HFF-Myc (cell line): ENCODE results near the gene VRK1.

Source experiments
- DNase-seq: peaks from one replicate; pipeline ENCODE4 v3.0.0-alpha.2; 2011; ENCODE audit warnings: low read depth; ENCODE audit errors: extremely low read depth
- H3K4me3 ChIP-seq: replicated peaks from 2 replicates; pipeline ENCODE4 v1.5.1; 2011; ENCODE audit warnings: low read depth, mild to moderate bottlenecking, control low read depth, low read length
- CTCF ChIP-seq: IDR thresholded peaks from 2 replicates; pipeline ENCODE4 v1.5.1; 2012; ENCODE audit warnings: mild to moderate bottlenecking, low read depth, low read length, control low read depth; ENCODE audit errors: missing control alignments

The VRK1 gene

GRCh38 chr14:96832351-96832750 is 35.2 kb downstream of the VRK1 start:
- no peak for DNase-seq
- TF ChIP-seq CTCF, result no peak
- H3K4me3 ChIP-seq, result no peak overlapping the region

GRCh38 chr14:96838449-96838848 is 41.3 kb downstream of the VRK1 start:
- no peak for DNase-seq
- no peak for TF ChIP-seq CTCF
- no peak overlapping the region for H3K4me3 ChIP-seq

GRCh38 chr14:96839251-96839650 is 42.1 kb downstream of the VRK1 start:
- no peak for TF ChIP-seq CTCF
- no peak for DNase-seq
- H3K4me3 ChIP-seq, result no peak overlapping the region

GRCh38 chr14:96843137-96843536 is 46.0 kb downstream of the VRK1 start:
- DNase-seq, result no peak
- TF ChIP-seq CTCF, result no peak
- H3K4me3 ChIP-seq, result no peak overlapping the region

- TF ChIP-seq CTCF, result no peak
- H3K4me3 ChIP-seq, result no peak overlapping the region
- no peak for DNase-seq
Observed at GRCh38 chr14:96844857-96845570, 47.8 kb downstream of the VRK1 start.

GRCh38 chr14:96847451-96847850 is 50.3 kb downstream of the VRK1 start:
- no peak for DNase-seq
- no peak overlapping the region for H3K4me3 ChIP-seq
- no peak for TF ChIP-seq CTCF

- H3K4me3 ChIP-seq, result no peak overlapping the region
- no peak for DNase-seq
- TF ChIP-seq CTCF, result no peak
Observed at GRCh38 chr14:96848011-96848410, 50.8 kb downstream of the VRK1 start.
